Raji (cell line): ENCODE data around the gene CATSPER1.

ENCODE experiments used
- POLR2A ChIP-seq: IDR thresholded peaks from 2 replicates; pipeline ENCODE4 v1.6.1; 2011; ENCODE audit warnings: low read depth, low read length, control low read depth; ENCODE audit not compliant: insufficient read depth

The CATSPER1 gene

GRCh38 chr11:66001942-66002647 is 24.2 kb downstream of the CATSPER1 start, which contains the start of the genes BANF1 and EIF1AD:
BANF1 (plus strand) TSS chr11:66002503; CDS start chr11:66003251, 748 bp downstream.
EIF1AD (minus strand) TSS chr11:66002157; CDS start chr11:66000389, 1,768 bp downstream.
- TF ChIP-seq POLR2A, result peak; percentile 92

GRCh38 chr11:65997286-65997685 is 29.0 kb downstream of the CATSPER1 start:
- TF ChIP-seq POLR2A, result no peak

- no peak for TF ChIP-seq POLR2A
Measured at GRCh38 chr11:65992056-65992455, 34.2 kb downstream of the CATSPER1 start.

GRCh38 chr11:65988791-65989592 is 37.3 kb downstream of the CATSPER1 start:
- TF ChIP-seq POLR2A, result peak; percentile 26; the same call in 1 of the 2 replicates

GRCh38 chr11:65987336-65987735 is 38.9 kb downstream of the CATSPER1 start:
- TF ChIP-seq POLR2A, result no peak

GRCh38 chr11:65983589-65983987 is 42.7 kb downstream of the CATSPER1 start:
- TF ChIP-seq POLR2A, result no peak

- no peak for TF ChIP-seq POLR2A
Measured at GRCh38 chr11:65982824-65983588, 43.3 kb downstream of the CATSPER1 start.

GRCh38 chr11:65981972-65982823 is 44.1 kb downstream of the CATSPER1 start:
- no peak for TF ChIP-seq POLR2A

- TF ChIP-seq POLR2A, result no peak
Measured at GRCh38 chr11:65981101-65981740, 45.1 kb downstream of the CATSPER1 start.

- no peak for TF ChIP-seq POLR2A
Measured at GRCh38 chr11:65979261-65979759, 47.0 kb downstream of the CATSPER1 start.

- TF ChIP-seq POLR2A, result no peak
Measured at GRCh38 chr11:65978391-65979238, 47.7 kb downstream of the CATSPER1 start.

GRCh38 chr11:65977621-65978390 is 48.5 kb downstream of the CATSPER1 start:
- TF ChIP-seq POLR2A, result no peak
